Subcutaneous adipose tissue (tissue), 4 donors: ENCODE results near the gene DAPK1. TPM values are rescaled to one million over a fixed set of nuclear protein-coding genes. Genes with fewer than 3 reads are reported as not detected.

Experiments
- total RNA-seq, 4 donors: library from RNA; depleted of rRNA; stranded (reverse); fragments of >200 nt; gene quantifications; one replicate each; pipeline ENCODE4 v1.1.0, GENCODE V29; 2016
- TF ChIP-seq, protein P1 (sequence below): fragments of 450-650 bp; IDR thresholded peaks from one replicate; pipeline ENCODE4 v1.5.1; 2016; ENCODE audit warnings: low read depth, mild to moderate bottlenecking, control low read depth, antibody characterized with exemption, moderate library complexity

The DAPK1 gene
- total RNA-seq, 4 donors from 2014 or later, result 29.5 to 63.2 (median 43.4) TPM

DNA sequence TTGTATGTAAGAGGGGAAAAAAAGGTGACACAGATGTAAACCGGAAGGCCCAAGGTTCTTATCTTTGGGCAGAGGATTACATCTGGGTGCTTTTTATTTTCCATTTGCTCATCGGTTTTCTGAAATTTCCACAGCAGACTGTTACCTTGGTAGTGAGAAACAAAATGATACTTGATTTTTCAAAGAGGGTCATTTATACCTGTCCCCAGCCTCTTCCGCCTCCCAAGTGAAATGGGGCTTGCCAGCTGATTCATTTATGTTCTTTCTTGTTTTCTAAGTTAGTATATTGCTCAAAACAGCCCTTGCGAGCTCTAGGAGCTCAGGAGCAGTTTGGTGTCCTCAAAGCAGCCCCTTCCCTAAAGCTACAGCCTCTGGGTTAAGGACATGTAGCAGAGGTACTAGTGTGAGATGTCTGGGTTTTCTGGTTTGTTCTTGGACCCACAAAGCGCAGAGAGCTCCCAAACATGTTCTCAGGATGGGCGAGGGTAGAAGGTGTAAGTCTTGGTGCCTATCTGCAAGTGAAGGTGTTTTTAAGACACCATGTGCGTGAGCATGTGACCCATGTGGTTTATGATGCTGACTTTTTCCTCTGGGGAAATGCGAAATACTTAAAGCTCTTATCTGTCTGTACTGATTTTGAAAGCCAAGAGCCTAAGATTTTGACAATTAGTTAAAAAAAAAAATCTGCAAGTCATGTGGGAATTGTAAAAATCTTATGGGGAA is 38.3 kb downstream of the DAPK1 start:
- TF ChIP-seq, protein P1, sequence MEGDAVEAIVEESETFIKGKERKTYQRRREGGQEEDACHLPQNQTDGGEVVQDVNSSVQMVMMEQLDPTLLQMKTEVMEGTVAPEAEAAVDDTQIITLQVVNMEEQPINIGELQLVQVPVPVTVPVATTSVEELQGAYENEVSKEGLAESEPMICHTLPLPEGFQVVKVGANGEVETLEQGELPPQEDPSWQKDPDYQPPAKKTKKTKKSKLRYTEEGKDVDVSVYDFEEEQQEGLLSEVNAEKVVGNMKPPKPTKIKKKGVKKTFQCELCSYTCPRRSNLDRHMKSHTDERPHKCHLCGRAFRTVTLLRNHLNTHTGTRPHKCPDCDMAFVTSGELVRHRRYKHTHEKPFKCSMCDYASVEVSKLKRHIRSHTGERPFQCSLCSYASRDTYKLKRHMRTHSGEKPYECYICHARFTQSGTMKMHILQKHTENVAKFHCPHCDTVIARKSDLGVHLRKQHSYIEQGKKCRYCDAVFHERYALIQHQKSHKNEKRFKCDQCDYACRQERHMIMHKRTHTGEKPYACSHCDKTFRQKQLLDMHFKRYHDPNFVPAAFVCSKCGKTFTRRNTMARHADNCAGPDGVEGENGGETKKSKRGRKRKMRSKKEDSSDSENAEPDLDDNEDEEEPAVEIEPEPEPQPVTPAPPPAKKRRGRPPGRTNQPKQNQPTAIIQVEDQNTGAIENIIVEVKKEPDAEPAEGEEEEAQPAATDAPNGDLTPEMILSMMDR, result no peak

DNA sequence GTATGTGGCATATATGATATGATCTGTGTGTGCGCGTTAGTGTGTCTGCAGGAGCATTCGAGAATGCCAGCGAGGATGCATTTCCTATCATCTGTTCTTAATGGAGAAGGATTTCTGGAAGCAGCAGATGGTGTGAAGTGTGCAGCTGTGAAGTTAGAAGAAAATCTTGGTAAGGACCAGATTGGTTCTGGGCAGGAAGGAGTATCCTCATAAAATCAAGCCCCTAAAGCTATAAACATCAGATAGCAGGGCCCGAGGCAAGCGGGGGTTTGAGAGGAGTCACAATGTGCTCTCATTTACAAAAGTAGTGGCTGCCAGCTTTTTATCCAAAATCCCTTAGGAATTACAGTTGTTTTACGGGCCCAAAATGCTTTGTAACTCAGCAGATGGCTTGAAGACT is 40.0 kb downstream of the DAPK1 start:
- TF ChIP-seq, protein P1, result no peak

DNA sequence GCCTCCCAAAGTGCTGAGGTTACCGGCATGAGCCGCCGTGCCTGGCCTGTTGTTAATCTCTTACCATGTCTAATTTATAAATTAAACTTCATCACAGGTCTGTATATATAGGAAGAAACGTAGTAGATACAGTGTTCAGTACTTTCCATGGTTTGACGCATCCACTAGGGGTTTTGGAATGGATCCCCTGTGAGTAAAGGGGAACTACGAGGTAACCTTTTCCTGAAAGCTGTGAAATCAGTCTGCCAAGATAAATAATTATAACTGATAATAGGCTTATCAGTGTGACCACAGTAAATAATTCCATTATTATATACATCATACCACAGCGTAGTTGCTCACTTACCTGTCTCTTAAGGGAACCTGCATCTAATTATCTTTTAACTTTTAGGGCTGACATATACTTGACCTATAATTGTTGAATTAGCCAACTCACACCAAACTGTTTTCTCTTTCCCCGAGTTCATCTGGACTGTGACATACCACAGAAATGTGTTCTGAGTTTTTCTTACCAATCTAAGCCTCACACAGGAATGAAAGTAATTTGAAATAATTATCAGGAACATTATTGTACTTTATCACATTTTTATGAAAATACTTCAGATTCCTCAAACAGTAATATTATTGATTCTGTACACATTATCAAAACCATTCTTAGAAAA is 42.9 kb downstream of the DAPK1 start:
- TF ChIP-seq, protein P1, result no peak

DNA sequence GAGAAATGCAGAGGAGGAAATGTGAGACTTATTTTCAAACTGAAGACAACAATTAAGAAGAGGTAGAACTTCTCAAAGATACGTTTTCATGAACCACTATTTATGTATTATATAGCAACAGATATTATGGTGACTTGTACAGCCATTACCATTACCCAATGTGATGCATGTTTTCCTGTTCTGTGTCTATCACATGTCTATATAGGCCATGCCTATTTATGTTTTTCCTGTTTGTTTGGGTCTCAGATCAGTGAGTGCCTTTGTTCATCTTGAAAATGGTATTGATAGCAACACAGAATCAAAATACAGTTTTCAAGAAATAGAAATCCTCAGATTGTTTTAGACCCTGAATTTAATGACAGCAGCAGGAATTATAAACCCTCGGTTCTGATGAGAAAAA is 44.0 kb downstream of the DAPK1 start:
- TF ChIP-seq, protein P1, result no peak

DNA sequence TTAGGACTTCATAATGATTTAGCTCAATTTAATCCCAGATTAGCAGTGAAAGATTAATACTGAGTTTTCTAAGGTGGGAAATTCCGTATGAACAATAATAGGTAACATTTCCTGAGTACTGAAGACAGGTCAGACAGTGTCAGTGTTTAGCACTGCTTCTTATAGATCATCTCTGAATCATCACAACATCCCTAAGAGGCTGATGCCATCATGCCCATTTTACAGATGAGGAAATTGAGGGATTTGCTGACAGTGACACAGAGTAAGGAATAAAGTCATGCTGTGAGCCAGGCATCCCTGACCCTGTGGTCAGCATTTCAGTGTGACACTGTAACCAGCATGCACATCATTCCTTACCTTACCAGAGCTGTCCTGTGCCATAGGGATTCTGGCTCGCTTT is 44.5 kb downstream of the DAPK1 start:
- TF ChIP-seq, protein P1, result no peak

DNA sequence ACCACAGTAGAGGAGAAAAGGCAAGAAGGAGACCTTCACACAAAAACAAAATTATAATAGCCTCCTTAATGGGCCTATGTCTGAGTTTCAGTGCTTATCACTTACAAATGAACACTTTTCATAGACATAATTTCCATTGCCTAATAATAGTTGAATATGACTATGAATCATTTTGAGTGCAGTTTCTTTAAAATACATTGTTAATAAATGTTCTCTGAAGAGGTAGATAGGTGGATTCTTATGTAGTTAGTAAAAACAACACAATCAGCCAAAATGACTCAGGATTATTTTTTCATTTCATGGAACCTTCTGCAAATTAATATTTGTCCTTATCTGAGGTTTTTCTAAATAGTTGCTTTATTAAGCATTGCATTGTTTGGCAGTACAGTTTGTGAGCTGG is 45.6 kb downstream of the DAPK1 start:
- TF ChIP-seq, protein P1, result no peak

DNA sequence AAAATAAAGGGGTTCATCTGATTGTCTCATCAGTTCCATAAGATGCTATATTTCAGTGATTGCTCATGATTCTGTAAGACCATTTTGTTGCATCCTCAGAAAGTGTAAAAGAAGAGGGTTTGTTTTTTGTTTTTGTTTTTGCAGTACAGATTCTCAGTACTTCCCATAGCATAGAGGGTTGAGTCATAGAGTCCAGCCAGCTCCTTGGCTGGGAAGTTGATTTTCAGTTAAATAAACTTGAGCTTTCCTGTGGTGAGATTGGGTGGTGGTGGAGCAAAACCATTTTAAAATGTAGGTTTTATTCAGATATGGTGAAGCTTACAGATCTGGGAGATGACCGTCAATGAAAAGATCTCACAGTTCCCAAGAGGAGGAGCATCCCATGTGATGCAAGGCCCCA is 48.2 kb downstream of the DAPK1 start:
- TF ChIP-seq, protein P1, result no peak
